NOMO-1 treated with dmso at 0.1 percent for 144 hours (cell line): ENCODE measurements around the gene RILPL1.
"Not testable (repeated sequence)": the region's sequence is repeated elsewhere in the genome, so short reads cannot be mapped to it uniquely, and the experiment has no call there.

Experiments used
- DNase-seq: peaks from one replicate; lab custom pipeline; 2025; ENCODE audit not compliant: unreplicated experiment; lab: John Stamatoyannopoulos, UW

The RILPL1 gene

GRCh38 chr12:123471374-123472068, 62.0 kb downstream of the RILPL1 start:
- DNase-seq, result no peak

- DNase-seq, result no peak
These were observed 63.5 kb downstream of the RILPL1 start for GRCh38 chr12:123469978-123470377.

- no peak for DNase-seq
These were observed 64.7 kb downstream of the RILPL1 start for GRCh38 chr12:123468786-123469185.

- no peak for DNase-seq
These were observed 68.4 kb downstream of the RILPL1 start for GRCh38 chr12:123465084-123465483.

- not testable (repeated sequence) for DNase-seq
These were observed 70.3 kb downstream of the RILPL1 start for GRCh38 chr12:123463174-123463573.

GRCh38 chr12:123457980-123458779, 75.3 kb downstream of the RILPL1 start, which contains the start of gene SNRNP35:
TSS of gene SNRNP35 (plus strand) at chr12:123458139. CDS start at chr12:123465541, 7,402 bp downstream.
- DNase-seq, result peak; percentile 68

- DNase-seq, result peak; percentile 33
These were observed 80.4 kb downstream of the RILPL1 start for GRCh38 chr12:123453165-123453564.

GRCh38 chr12:123452276-123452550, 81.3 kb downstream of the RILPL1 start:
- not testable (repeated sequence) for DNase-seq

- no peak for DNase-seq
These were observed 82.9 kb downstream of the RILPL1 start for GRCh38 chr12:123450636-123451035.

- DNase-seq, result no peak
These were observed 83.7 kb downstream of the RILPL1 start for GRCh38 chr12:123449856-123450255.

GRCh38 chr12:123449249-123449733, 84.2 kb downstream of the RILPL1 start:
- no peak for DNase-seq

GRCh38 chr12:123446333-123446713, 87.2 kb downstream of the RILPL1 start:
- no peak for DNase-seq

GRCh38 chr12:123445388-123446332, 87.9 kb downstream of the RILPL1 start:
- no peak for DNase-seq

GRCh38 chr12:123444092-123445026, 89.2 kb downstream of the RILPL1 start:
- no peak for DNase-seq

- DNase-seq, result peak; percentile 32
These were observed 90.7 kb downstream of the RILPL1 start for GRCh38 chr12:123442774-123443173.

GRCh38 chr12:123441523-123442164, 91.9 kb downstream of the RILPL1 start:
- DNase-seq, result no peak

- peak; percentile 98 for DNase-seq
These were observed 97.2 kb downstream of the RILPL1 start, which contains the start of gene RILPL2 for GRCh38 chr12:123436017-123436964. TSS of gene RILPL2 (minus strand) at chr12:123436684. CDS start at chr12:123436420, 264 bp downstream.

GRCh38 chr12:123435636-123436016, 97.9 kb downstream of the RILPL1 start:
- DNase-seq, result no peak
